DMS53 treated with DMSO at 0.1 percent for 48 hours (cell line): ENCODE results near the gene SF3B3.
"Not testable (repeated sequence)": the region's sequence is repeated elsewhere in the genome, so short reads cannot be mapped to it uniquely, and the experiment has no call there.

ENCODE experiments used
- DNase-seq: peaks from one replicate; lab custom pipeline; 2025; ENCODE audit not compliant: unreplicated experiment; lab: John Stamatoyannopoulos, UW

Gene SF3B3

DNA sequence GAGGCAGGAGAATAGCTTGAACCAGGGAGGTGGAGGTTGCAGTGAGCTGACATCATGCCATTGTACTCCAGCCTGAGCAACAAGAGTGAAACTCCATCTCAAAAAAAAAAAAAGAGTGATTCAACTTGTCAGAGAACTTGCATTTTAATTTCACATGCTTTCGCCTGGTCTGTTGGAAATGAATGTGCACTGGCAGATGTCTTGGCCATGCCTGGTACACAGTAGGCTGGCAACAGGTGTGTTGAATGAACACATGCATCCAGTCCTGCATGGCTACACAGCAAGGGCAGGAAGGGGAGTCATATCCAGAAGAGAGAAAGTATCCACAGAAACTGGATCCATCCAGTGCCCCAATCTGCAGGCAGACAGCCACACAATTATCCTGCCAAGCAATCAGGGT lies 11.8 kb upstream of the SF3B3 start:
- DNase-seq: no peak

- no peak for DNase-seq
Observed at GRCh38 chr16:70512456-70512855, 11.2 kb upstream of the SF3B3 start.

DNA sequence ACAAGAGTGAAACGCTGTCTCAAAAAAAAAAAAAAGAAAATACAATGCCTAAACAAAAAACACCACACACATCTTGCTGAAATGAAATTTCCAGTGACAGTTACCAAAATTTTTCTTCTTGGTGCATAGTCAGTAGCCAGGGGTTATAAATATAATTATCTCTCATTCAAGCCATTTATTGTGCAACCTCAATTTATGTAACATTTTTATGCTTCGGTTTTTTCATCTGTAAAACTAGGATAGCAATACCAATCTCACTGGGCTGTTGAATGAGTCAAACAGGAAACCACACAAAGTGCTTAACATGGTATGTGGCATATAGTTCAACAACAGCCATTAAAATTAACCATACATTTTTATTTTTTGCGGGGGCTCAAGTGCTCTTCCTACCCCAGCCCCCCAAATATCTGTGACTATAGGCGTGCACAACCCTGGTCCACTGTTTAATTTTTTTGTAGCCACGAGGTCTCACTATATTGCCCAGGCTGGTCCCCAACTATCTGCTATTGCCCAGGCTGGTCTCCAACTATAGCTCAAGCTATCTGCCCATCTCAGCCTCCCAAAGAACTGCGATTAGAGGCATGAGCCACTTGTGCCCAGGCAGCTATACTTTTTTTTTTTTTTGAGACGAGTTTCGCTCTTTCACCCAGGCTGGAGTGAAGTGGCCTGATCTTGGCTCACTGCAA lies 2.9 kb upstream of the SF3B3 start:
- DNase-seq: no peak

- no peak for DNase-seq
Observed at GRCh38 chr16:70522216-70523075, 1.2 kb upstream of the SF3B3 start.

- peak; percentile 72 for DNase-seq
Observed at GRCh38 chr16:70523076-70523742, 407 bp upstream of the SF3B3 start, which contains the start of gene COG4. Gene COG4, minus strand, starts transcription at chr16:70523554. Its CDS starts 11 bp downstream, at chr16:70523543.

DNA sequence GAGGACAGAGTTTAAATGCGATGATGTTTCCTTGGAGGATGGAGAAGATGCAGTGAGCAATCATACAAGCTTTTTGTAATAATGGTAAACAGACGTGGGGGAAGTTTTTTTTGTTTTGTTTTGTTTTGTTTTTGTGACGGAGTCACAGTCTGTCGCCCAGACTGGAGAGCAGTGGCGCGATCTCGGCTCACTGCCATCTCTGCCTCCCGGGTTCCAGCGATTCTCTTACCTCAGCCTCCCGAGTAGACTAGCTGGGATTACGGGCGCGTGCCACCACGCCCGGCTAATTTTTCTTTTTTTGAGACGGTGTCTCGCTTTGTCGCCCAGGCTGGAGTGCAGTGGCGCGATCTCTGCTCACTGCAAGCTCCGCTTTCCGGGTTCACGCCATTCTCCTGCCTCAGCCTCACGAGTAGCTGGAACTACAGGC lies 796 bp downstream of the SF3B3 start:
- not testable (repeated sequence) for DNase-seq

DNA sequence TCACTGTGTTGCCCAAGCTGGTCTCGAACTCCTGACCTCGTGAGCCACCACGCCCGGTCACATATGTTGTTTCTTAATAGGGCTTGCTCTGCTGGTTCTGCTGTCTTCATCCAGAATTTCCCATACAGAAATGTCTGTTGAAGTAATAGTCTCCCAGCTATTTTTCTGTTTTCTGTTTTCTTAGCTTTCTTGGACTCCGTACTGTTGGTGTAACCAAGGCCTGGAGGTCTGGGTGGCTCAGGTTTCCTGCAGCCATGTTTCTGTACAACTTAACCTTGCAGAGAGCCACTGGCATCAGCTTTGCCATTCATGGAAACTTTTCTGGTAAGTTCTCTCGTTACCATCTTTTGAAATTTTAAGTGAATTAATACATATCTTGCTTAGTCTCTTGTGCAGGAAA lies 2.8 kb downstream of the SF3B3 start:
- DNase-seq: no peak

GRCh38 chr16:70527315-70527996 lies 3.8 kb downstream of the SF3B3 start:
- no peak for DNase-seq

DNA sequence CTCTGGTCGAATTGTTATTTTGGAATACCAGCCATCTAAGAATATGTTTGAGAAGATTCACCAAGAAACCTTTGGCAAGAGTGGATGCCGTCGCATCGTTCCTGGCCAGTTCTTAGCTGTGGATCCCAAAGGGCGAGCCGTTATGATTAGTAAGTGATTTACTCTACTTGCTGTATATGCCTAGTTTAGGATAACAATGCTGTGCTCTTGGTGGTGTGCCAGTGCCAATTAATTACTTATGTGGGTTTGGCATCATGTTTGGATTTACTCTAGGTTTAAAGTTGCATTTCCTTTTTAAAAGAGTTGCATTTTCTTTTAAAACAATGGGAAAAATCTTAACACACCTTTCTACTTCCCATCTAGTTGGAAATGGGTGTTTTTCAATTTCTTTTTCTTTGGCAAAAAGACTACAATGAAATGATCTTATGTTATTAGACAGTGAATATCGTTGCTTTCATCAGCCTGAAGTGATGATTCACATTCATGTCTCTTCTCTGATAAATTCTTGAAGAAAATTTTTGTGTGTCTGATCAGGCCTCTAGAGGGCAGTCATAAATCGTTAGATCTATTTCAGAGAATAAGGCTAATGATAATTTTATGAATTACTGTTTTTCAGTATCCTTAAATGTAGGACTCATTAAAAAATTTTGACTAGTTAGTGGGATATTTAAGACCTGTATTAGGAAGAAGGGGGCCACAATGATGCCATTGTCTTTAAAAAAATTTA lies 5.6 kb downstream of the SF3B3 start:
- DNase-seq: peak; percentile 10

DNA sequence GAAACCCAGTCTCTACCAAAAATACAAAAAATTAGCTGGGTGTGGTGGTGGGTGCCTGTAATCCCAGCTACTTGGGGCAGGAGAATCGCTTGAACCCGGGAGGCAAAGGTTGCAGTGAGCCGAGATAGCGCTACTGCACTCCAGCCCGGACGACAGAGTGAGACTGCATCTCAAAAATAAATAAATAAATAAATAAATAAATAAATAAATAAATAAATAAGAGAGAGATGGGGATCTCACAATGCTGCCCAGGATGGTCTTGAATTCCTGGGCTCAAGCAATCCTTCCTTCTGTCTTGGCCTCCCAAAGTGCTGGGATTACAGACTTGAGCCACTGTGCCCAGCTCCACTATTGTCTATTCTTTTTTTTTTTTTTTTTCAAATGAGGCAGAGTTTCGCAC lies 6.3 kb downstream of the SF3B3 start:
- not testable (repeated sequence) for DNase-seq

DNA sequence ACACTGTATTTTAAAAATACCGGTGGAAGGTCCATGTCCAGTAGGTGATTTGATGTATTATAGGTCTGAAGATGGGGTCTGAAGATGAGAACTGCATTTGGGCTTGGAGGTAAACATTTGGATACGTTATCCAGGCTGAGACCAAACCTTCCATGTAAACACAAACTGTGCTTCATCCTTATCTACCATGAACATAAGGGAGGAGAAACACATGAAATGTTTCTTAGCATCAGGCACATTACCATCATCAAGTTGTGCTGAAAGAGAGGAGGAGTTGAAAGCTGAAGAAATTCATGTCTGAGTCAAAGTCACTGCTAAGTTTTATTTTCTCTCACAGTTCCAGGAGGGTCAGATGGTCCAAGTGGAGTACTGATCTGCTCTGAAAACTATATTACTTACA lies 11.4 kb downstream of the SF3B3 start:
- DNase-seq: no peak

- no peak for DNase-seq
Observed at GRCh38 chr16:70540994-70541393, 17.4 kb downstream of the SF3B3 start.

DNA sequence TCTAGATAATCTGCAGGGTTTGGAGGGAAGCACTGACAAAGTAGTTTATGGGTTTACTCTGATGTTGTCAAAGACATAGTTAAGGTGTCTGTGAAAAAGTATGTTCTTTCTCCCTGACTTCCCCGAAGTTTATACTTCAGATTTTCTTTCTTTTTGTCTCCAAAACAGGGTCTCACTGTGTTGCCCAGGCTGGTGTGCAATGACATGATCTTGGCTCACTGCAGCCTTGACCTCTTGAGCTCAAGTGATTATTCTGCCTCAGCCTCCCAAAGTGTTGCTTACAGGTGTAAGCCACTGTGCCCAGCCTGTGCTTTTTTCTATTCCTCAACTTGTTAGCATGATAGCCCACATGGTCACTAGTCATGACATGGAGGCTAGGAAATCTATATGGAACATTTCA lies 20.9 kb downstream of the SF3B3 start:
- no peak for DNase-seq

DNA sequence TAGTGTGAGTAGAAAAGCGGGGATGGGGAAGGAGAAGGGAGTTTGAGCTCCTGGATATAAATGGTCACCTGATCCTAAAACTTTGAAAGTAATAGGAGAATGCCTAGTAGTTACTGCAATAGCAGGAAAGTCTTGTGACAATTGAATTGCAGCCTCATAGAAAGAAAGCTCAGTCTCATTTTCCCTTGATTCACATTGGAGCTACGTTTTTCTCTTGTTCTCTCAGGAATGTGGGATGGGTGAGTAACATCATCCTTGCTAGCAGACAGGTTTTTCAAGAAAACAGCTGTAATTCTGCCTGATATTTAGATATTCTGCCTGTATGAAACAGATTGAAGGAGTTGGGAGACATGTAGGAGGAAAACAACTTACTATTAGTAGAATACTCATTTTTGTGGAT lies 25.3 kb downstream of the SF3B3 start:
- DNase-seq: no peak

DNA sequence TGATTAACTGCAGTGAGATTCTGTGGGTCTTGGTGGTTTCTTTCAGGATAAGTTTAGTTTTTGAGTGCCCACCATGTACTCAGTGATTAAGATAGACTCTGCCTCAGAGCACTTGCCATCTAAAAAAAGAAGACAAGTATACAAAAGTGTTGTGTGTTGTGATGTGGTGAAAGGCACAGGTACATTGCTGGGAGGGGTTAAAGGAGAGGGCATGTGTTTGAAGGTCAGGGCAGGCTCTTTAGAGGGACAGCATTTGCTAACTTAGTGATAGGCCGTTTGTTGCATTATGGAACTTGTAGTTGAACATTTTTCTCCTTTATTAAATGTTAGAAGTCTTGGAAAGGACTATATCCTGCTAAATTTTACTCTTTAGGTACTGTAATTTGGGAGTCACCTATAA lies 26.5 kb downstream of the SF3B3 start:
- no peak for DNase-seq

GRCh38 chr16:70551788-70552187 lies 28.2 kb downstream of the SF3B3 start:
- no peak for DNase-seq

DNA sequence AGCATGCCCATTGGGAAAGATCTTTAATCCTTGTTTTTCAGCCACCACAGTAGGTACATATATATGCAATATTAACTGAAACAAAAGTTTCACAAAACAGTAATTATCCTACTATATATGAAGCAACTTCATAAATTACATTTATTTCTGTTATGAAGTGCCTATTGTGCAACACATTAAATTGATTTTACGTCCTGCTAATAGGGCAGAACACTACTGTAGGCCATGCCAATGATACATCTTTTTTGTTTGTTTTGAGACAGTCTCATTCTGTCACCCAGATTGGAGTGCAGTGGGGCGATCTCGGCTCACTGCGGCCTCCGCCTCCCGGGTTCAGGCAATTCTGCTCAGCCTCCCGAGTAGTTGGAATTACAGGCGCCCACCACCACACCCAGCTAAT lies 29.1 kb downstream of the SF3B3 start:
- no peak for DNase-seq

DNA sequence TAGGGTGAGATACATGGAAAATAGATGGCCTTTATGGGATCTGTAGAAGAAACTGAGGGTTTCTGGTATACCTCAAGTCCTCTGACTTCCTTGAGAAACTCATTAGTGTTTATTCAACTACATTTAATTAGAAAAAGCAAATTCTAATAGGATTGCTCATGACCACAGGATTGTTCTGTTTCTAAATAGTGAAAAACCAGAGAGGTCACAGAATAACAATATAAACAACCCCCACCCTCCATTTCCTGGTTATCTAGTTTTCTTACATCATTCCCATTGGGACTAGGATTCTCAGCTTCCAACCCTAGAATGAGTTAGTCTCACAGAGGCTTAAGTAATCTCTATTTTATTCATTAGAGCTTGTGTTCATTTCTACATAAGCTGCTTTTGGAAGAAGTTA lies 30.0 kb downstream of the SF3B3 start:
- DNase-seq: no peak

DNA sequence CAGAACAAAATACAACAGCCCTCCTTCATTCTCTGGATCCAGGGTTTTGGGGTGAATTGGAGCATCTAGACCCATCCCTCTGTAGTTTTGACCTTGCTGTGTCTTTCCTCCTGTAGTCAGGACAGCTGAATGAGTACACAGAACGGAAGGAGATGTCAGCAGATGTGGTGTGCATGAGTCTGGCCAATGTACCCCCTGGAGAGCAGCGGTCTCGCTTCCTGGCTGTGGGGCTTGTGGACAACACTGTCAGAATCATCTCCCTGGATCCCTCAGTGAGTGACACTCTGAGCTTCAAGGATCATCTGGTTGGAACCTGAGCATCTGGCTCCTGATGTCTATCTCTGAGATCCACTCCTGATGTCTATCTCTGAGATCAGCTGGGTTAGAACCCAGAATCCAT lies 32.4 kb downstream of the SF3B3 start:
- no peak for DNase-seq

GRCh38 chr16:70561623-70562022 lies 38.0 kb downstream of the SF3B3 start:
- DNase-seq: no peak

GRCh38 chr16:70563636-70564035 lies 40.0 kb downstream of the SF3B3 start:
- DNase-seq: no peak
